A549 (cell line): ENCODE data around the gene ATP1A3.

Source experiments
- FOXS1 ChIP-seq: fragments of 250-450 bp; sonication (Bioruptor Pico); IDR thresholded peaks from 2 replicates; pipeline ENCODE4 v1.5.0; 2020; ENCODE audit warnings: mild to moderate bottlenecking, moderate library complexity
- HDAC2 ChIP-seq: fragments of 200-600 bp; sonication (generic); IDR thresholded peaks from 2 replicates; pipeline ENCODE4 v1.6.1; 2016
- JUNB ChIP-seq: fragments of >200 bp; sonication (Bioruptor Twin); formaldehyde crosslinking; IDR thresholded peaks from 2 replicates; pipeline ENCODE4 v1.6.1; 2016
- NFE2L2 ChIP-seq: fragments of 150-350 bp; conservative IDR thresholded peaks from 2 replicates; pipeline ENCODE4 v1.6.1; 2014; ENCODE audit warnings: low read length
- POLR2A ChIP-seq: IDR thresholded peaks from 2 replicates; pipeline ENCODE4 v1.6.1; 2012; ENCODE audit warnings: mild to moderate bottlenecking, low read length
- RCOR1 ChIP-seq: fragments of 150-350 bp; IDR thresholded peaks from 2 replicates; pipeline ENCODE4 v1.6.1; 2014; ENCODE audit warnings: antibody characterized with exemption, low read length, low read depth
- RFX5 ChIP-seq: fragments of 450-650 bp; IDR thresholded peaks from 2 replicates; pipeline ENCODE4 v1.7.1; 2014; ENCODE audit warnings: antibody characterized with exemption, mild to moderate bottlenecking, moderate library complexity
- SMC3 ChIP-seq: fragments of >200 bp; sonication (Bioruptor Twin); formaldehyde crosslinking; IDR thresholded peaks from 3 replicates; pipeline ENCODE4 v1.6.1; 2018; ENCODE audit warnings: inconsistent platforms
- TP53 ChIP-seq: fragments of 250-450 bp; sonication (Bioruptor Pico); IDR thresholded peaks from 2 replicates; pipeline ENCODE4 v1.5.0; 2021; ENCODE audit warnings: mild to moderate bottlenecking, moderate library complexity
- TF ChIP-seq, protein P1 (sequence below): fragments of >200 bp; sonication (Bioruptor Twin); formaldehyde crosslinking; IDR thresholded peaks from 3 replicates; pipeline ENCODE4 v1.5.1; 2016

DNA sequence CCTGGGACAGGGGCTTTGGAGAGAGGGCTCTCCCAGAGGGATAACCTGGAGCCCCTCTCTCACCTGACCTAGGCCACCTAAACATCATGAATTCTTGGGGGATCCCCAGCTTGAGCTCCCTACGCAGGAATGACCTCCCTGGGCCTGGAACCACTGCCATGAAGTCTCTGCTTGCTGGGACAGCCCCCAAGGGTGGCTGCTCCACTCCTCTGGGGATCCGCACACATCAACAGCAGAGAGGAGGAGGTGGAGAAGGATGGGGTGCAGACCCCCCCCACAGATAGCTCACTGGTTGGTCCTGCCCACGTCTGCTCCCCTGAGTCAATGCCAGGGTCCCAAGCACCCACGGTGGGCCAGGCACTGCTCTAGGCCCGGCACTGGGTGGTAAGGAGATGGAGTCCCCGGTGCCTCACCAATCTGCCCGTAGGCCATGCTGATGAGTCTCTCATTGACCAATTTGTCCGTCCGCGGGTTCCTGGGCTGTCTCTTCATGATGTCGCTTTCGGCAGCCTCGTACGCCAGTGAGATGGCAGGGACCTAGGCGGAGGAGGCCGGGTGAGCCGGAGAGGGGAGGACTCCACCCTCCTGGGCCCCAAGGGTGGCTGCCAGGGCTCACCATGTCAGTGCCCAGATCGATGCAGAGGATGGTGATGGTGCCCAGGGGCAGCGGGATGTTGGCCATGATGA is 24.1 kb downstream of the ATP1A3 start:
- TF ChIP-seq RFX5 (no peak), SMC3 (no peak), TP53 (CRISPR knock-in tag) (no peak), POLR2A (no peak), RCOR1 (no peak), NFE2L2 (no peak), JUNB (no peak), FOXS1 (CRISPR knock-in tag) (no peak), HDAC2 (no peak)
- TF ChIP-seq, protein P1, sequence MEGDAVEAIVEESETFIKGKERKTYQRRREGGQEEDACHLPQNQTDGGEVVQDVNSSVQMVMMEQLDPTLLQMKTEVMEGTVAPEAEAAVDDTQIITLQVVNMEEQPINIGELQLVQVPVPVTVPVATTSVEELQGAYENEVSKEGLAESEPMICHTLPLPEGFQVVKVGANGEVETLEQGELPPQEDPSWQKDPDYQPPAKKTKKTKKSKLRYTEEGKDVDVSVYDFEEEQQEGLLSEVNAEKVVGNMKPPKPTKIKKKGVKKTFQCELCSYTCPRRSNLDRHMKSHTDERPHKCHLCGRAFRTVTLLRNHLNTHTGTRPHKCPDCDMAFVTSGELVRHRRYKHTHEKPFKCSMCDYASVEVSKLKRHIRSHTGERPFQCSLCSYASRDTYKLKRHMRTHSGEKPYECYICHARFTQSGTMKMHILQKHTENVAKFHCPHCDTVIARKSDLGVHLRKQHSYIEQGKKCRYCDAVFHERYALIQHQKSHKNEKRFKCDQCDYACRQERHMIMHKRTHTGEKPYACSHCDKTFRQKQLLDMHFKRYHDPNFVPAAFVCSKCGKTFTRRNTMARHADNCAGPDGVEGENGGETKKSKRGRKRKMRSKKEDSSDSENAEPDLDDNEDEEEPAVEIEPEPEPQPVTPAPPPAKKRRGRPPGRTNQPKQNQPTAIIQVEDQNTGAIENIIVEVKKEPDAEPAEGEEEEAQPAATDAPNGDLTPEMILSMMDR = no peak
